Measurements from ENCODE around the gene KRTAP5-2. TPM values are rescaled to one million over a fixed set of nuclear protein-coding genes. Genes with fewer than 3 reads are reported as not detected.

Gene KRTAP5-2
- total and polyA plus RNA-seq, 7 experiments from 2014 or later: not detected

GRCh38 chr11:1636291-1636950, 38.3 kb upstream of the KRTAP5-2 start:
- no peak overlapping the region for H3K4me3 Mint-ChIP-seq
- Histone ChIP-seq H3K36me3 (ENCODE audit: control insufficient read depth in 2 of 3, insufficient read depth in 3 of 3, low read length in 3 of 3) (no peaks in the 10 kb centered on the region), H3K4me3 (ENCODE audit: low read length) (no peak overlapping the region), H3K4me1 (ENCODE audit: control insufficient read depth in 2 of 2, insufficient read depth in 2 of 2, low read length in 2 of 2) (no peaks in the 10 kb centered on the region), H3K27ac (ENCODE audit: low read depth, low read length) (no peak overlapping the region), H3K9me3 (ENCODE audit: control insufficient read depth in 2 of 3, low read length in 3 of 3) (no peaks in the 10 kb centered on the region), H3K27me3 (ENCODE audit: control insufficient read depth in 2 of 2, insufficient read depth in 2 of 2, low read length in 2 of 2) (no peaks in the 10 kb centered on the region)
- H3K36me3 Mint-ChIP-seq: no peaks in the 10 kb centered on the region
- ChIA-PET CTCF (no interaction called here), POLR2A (no interaction called here)
- peaks cover 4 to 33% (median 25%) of the 10 kb centered on the region in 5 donors for H3K27me3 Mint-ChIP-seq
- H3K4me1 Mint-ChIP-seq: peaks cover 0 to 19% (median 1%) of the 10 kb centered on the region in 7 donors
- intact Hi-C loops (cut with micrococcal nuclease): no loop called here
- no peaks in the 10 kb centered on the region for H3K9me3 Mint-ChIP-seq
- no peak overlapping the region for H3K27ac Mint-ChIP-seq
- no peak for DNase-seq
- no peak for ATAC-seq

- Mint-ChIP-seq H3K4me3 (no peak overlapping the region), H3K4me1 (peaks cover 0 to 16% (median 2%) of the 10 kb centered on the region in 7 donors), H3K27me3 (peaks cover 12 to 33% (median 23%) of the 10 kb centered on the region in 5 donors), H3K36me3 (no peaks in the 10 kb centered on the region), H3K9me3 (peaks cover 0 to 2% (median 0%) of the 10 kb centered on the region in 11 donors), H3K27ac (no peak overlapping the region)
- Histone ChIP-seq H3K27ac (ENCODE audit: low read depth, low read length) (no peak overlapping the region), H3K27me3 (ENCODE audit: control insufficient read depth in 2 of 2, insufficient read depth in 2 of 2, low read length in 2 of 2) (no peaks in the 10 kb centered on the region), H3K9me3 (ENCODE audit: control insufficient read depth in 2 of 3, low read length in 3 of 3) (no peaks in the 10 kb centered on the region), H3K4me3 (ENCODE audit: low read length) (no peak overlapping the region), H3K36me3 (ENCODE audit: control insufficient read depth in 2 of 3, insufficient read depth in 3 of 3, low read length in 3 of 3) (no peaks in the 10 kb centered on the region), H3K4me1 (ENCODE audit: control insufficient read depth in 2 of 2, insufficient read depth in 2 of 2, low read length in 2 of 2) (peaks cover 0 to 3% of the 10 kb centered on the region in 2 donors)
- ATAC-seq (no peak), DNase-seq (no peak)
- POLR2A ChIA-PET: no interaction called here
- intact Hi-C loops (cut with micrococcal nuclease): no loop called here
- CTCF ChIA-PET: interaction anchor here (1.4 kb wide), 1 partner anchor 19 kb away, joined by 3 read pairs; no protein-coding TSS in a partner anchor
These were observed 35.8 kb upstream of the KRTAP5-2 start for GRCh38 chr11:1633864-1634263.

DNA sequence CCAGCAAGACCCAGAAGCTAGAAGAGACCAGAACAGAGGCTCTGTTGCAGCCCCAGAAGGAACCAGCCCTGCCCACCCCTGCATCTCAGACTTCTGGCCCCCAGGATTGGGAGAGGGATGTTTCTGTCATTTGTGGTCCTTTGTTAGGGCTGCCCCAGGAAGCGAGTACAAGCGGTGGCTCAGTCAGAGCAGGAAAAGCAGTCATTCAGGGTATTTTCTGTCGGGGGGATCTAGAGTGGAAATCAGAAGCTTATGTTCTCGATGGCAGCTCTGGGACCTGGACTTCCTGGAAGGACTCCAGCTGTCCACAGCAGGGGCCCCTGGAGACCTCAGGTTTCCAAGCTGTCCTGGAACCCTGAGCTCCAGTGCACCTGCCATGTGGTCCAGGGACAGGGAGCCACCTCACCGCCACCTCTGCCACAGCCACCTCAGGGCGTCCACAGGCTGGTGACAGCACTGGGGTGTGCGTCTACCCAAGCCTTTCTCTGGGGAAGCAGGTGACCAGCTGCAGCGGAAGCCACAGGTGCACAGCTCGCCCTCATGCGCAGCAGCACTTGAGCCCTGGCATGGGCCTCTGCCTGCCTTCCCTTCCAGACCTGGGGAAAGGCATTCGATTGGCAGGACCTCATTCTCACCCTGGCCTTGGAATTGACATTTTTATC, 34.1 kb upstream of the KRTAP5-2 start:
- ATAC-seq: no peak
- H3K4me3 ChIP-seq (ENCODE audit: low read length): no peak overlapping the region
- H3K27ac ChIP-seq (ENCODE audit: low read depth, low read length): no peak overlapping the region
- DNase-seq: no peak
- POLR2A ChIA-PET: no interaction called here
- CTCF ChIA-PET: no interaction called here
- peak overlapping the region in 2 of 10 donors; percentile 29 to 41 for H3K4me3 Mint-ChIP-seq
- H3K36me3 Mint-ChIP-seq: no peaks in the 10 kb centered on the region
- H3K9me3 ChIP-seq (ENCODE audit: control insufficient read depth in 2 of 3, low read length in 3 of 3): no peaks in the 10 kb centered on the region
- intact Hi-C loops (cut with micrococcal nuclease): no loop called here
- peaks cover 0 to 7% of the 10 kb centered on the region in 2 donors for H3K4me1 ChIP-seq (ENCODE audit: control insufficient read depth in 2 of 2, insufficient read depth in 2 of 2, low read length in 2 of 2)
- no peak overlapping the region for H3K27ac Mint-ChIP-seq
- H3K27me3 ChIP-seq (ENCODE audit: control insufficient read depth in 2 of 2, insufficient read depth in 2 of 2, low read length in 2 of 2): no peaks in the 10 kb centered on the region
- peaks cover 0 to 2% (median 0%) of the 10 kb centered on the region in 11 donors for H3K9me3 Mint-ChIP-seq
- peaks cover 14 to 33% (median 23%) of the 10 kb centered on the region in 5 donors for H3K27me3 Mint-ChIP-seq
- H3K36me3 ChIP-seq (ENCODE audit: control insufficient read depth in 2 of 3, insufficient read depth in 3 of 3, low read length in 3 of 3): no peaks in the 10 kb centered on the region
- peaks cover 0 to 17% (median 4%) of the 10 kb centered on the region in 7 donors for H3K4me1 Mint-ChIP-seq

DNA sequence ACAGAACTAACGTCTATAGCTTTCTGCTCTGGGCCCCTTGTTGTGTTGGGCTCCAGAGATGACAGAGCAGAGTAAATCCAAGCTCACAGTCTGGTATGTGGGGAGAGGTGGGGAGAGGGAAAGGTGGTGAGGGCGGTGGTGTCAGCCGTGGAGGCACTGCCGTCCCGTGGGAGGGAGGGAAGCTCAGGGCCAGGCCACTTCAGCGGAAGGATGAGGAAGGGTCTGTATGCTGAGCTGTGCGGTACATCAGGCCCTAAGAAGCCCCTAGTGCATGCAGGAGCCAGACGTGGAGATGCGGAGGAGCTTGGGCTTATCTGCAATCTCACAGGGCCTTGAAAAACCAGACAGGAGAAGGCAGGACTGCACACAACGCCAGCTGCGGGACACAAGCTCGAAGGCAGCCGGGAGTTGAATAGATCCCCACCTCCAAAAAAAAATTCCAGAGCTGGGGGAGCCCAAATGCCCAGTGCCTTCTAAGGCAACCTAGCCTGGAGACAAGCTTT, 33.0 kb upstream of the KRTAP5-2 start:
- intact Hi-C loops (cut with micrococcal nuclease): no loop called here
- Histone ChIP-seq H3K27ac (ENCODE audit: low read depth, low read length) (no peak overlapping the region), H3K27me3 (ENCODE audit: control insufficient read depth in 2 of 2, insufficient read depth in 2 of 2, low read length in 2 of 2) (no peaks in the 10 kb centered on the region), H3K36me3 (ENCODE audit: control insufficient read depth in 2 of 3, insufficient read depth in 3 of 3, low read length in 3 of 3) (no peaks in the 10 kb centered on the region), H3K9me3 (ENCODE audit: control insufficient read depth in 2 of 3, low read length in 3 of 3) (no peaks in the 10 kb centered on the region), H3K4me1 (ENCODE audit: control insufficient read depth in 2 of 2, insufficient read depth in 2 of 2, low read length in 2 of 2) (peaks cover 0 to 7% of the 10 kb centered on the region in 2 donors), H3K4me3 (ENCODE audit: low read length) (no peak overlapping the region)
- ATAC-seq (no peak), DNase-seq (no peak)
- ChIA-PET POLR2A (interaction anchor here (0.5 kb wide), 1 partner anchor 15 kb away, joined by 3 read pairs; no protein-coding TSS in a partner anchor), CTCF (interaction anchor here (0.9 to 1.5 kb wide), 2 partner anchors 8 to 84 kb away, joined by 4 to 5 read pairs; no protein-coding TSS in a partner anchor)
- Mint-ChIP-seq H3K36me3 (no peaks in the 10 kb centered on the region), H3K27ac (peak overlapping the region in 1 of 9 donors; percentile 11), H3K4me3 (no peak overlapping the region), H3K27me3 (peaks cover 14 to 33% (median 21%) of the 10 kb centered on the region in 5 donors), H3K4me1 (peaks cover 0 to 17% (median 4%) of the 10 kb centered on the region in 7 donors), H3K9me3 (peaks cover 0 to 2% (median 0%) of the 10 kb centered on the region in 11 donors)

DNA sequence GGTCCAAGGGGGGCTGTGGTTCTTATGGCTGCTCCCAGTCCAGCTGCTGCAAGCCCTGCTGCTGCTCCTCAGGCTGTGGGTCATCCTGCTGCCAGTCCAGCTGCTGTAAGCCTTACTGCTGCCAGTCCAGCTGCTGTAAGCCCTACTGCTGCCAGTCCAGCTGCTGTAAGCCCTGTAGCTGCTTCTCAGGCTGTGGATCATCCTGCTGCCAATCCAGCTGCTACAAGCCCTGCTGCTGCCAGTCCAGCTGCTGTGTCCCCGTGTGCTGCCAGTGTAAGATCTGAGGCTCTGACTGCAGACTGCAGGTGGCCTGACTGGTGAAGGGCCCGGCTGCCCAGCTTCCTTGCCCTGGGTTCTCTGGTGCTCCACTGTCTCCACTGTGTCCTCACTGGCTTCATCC, 32.2 kb upstream of the KRTAP5-2 start:
- ChIA-PET CTCF (interaction anchor here (0.9 to 1.5 kb wide), 2 partner anchors 9 to 84 kb away, joined by 4 to 5 read pairs; no protein-coding TSS in a partner anchor), POLR2A (no interaction called here)
- H3K4me3 Mint-ChIP-seq: no peak overlapping the region
- peaks cover 14 to 33% (median 20%) of the 10 kb centered on the region in 5 donors for H3K27me3 Mint-ChIP-seq
- no peak overlapping the region for H3K4me3 ChIP-seq (ENCODE audit: low read length)
- peaks cover 0 to 17% (median 4%) of the 10 kb centered on the region in 7 donors for H3K4me1 Mint-ChIP-seq
- H3K4me1 ChIP-seq (ENCODE audit: control insufficient read depth in 2 of 2, insufficient read depth in 2 of 2, low read length in 2 of 2): peaks cover 0 to 7% of the 10 kb centered on the region in 2 donors
- no peak overlapping the region for H3K27ac Mint-ChIP-seq
- no peaks in the 10 kb centered on the region for H3K27me3 ChIP-seq (ENCODE audit: control insufficient read depth in 2 of 2, insufficient read depth in 2 of 2, low read length in 2 of 2)
- H3K9me3 ChIP-seq (ENCODE audit: control insufficient read depth in 2 of 3, low read length in 3 of 3): no peaks in the 10 kb centered on the region
- H3K36me3 ChIP-seq (ENCODE audit: control insufficient read depth in 2 of 3, insufficient read depth in 3 of 3, low read length in 3 of 3): no peaks in the 10 kb centered on the region
- intact Hi-C loops (cut with micrococcal nuclease): no loop called here
- DNase-seq (no peak), ATAC-seq (no peak)
- peaks cover 0 to 2% (median 0%) of the 10 kb centered on the region in 11 donors for H3K9me3 Mint-ChIP-seq
- no peaks in the 10 kb centered on the region for H3K36me3 Mint-ChIP-seq
- no peak overlapping the region for H3K27ac ChIP-seq (ENCODE audit: low read depth, low read length)

DNA sequence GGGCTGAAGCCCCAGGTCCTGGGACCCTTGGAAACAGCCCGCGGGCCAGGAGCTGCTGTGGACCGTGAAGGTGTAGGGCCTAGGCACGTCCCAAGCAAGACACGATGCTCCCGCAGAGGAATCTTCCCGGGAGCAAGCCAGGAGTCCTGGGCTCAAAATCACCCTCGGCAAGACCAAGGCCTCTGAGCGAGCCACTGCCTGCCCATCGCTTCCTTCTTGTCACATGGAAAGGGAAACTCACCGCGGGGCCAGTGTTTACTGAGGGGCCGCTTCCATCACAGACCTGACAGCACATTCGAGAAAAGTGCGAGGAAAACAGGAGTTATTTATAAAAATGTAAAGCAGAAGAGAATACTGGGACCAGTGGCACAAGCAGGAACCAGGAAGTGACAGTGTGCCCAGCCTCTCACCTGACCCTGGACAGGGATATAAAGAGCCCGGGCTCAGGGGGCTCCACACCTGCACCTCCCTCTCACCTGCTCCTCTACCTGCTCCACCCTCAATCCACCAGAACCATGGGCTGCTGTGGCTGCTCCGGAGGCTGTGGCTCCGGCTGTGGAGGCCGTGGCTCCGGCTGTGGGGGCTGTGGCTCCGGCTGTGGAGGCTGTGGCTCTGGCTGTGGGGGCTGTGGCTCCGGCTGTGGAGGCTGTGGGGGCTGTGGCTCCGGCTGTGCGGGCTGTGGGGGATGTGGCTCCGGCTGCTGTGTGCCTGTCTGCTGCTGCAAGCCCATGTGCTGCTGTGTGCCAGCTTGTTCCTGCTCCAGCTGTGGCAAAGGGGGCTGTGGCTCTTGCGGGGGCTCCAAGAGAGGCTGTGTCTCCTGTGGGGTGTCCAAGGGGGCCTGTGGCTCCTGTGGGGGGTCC, 31.5 kb upstream of the KRTAP5-2 start, which contains the start of gene KRTAP5-5:
Gene KRTAP5-5 (plus strand): TSS at position 450 of the 860 bp plus-strand sequence. CDS start 66 bp downstream, at position 516.
- Histone ChIP-seq H3K4me1 (ENCODE audit: control insufficient read depth in 2 of 2, insufficient read depth in 2 of 2, low read length in 2 of 2) (peaks cover 0 to 7% of the 10 kb centered on the region in 2 donors), H3K27ac (ENCODE audit: low read depth, low read length) (no peak within 1 kb of the TSS), H3K4me3 (ENCODE audit: low read length) (no peak within 1 kb of the TSS), H3K27me3 (ENCODE audit: control insufficient read depth in 2 of 2, insufficient read depth in 2 of 2, low read length in 2 of 2) (no peaks in the 10 kb centered on the region), H3K36me3 (ENCODE audit: control insufficient read depth in 2 of 3, insufficient read depth in 3 of 3, low read length in 3 of 3) (no peaks in the 10 kb centered on the region), H3K9me3 (ENCODE audit: control insufficient read depth in 2 of 3, low read length in 3 of 3) (no peaks in the 10 kb centered on the region)
- H3K27me3 Mint-ChIP-seq: peaks cover 14 to 26% (median 16%) of the 10 kb centered on the region in 5 donors
- H3K4me3 Mint-ChIP-seq: peak within 1 kb of the TSS in 2 of 10 donors; percentile 4 to 29
- DNase-seq: no peak
- no peak for ATAC-seq
- ChIA-PET POLR2A (no interaction called here), CTCF (interaction anchor here (0.6 to 1.5 kb wide), 5 partner anchors 10 to 958 kb away, joined by 3 to 5 read pairs (median 4); no protein-coding TSS in a partner anchor)
- intact Hi-C loops (cut with micrococcal nuclease): loop anchor here (1.0 to 5.0 kb wide), 4 partner anchors 34 to 427 kb away; no protein-coding TSS in a partner anchor
- H3K4me1 Mint-ChIP-seq: peaks cover 0 to 17% (median 4%) of the 10 kb centered on the region in 7 donors
- H3K27ac Mint-ChIP-seq: no peak within 1 kb of the TSS
- H3K9me3 Mint-ChIP-seq: peaks cover 0 to 2% (median 0%) of the 10 kb centered on the region in 11 donors
- no peaks in the 10 kb centered on the region for H3K36me3 Mint-ChIP-seq
